ENCODE results near the gene MEST. TPM values are rescaled to one million over a fixed set of nuclear protein-coding genes. Genes with fewer than 3 reads are reported as not detected.
A peak's percentile ranks its signal among the peaks of the same experiment; 100 is the strongest.

Gene MEST
- total RNA-seq, 2 donors from 2014 or later, result 121 to 149 TPM

DNA sequence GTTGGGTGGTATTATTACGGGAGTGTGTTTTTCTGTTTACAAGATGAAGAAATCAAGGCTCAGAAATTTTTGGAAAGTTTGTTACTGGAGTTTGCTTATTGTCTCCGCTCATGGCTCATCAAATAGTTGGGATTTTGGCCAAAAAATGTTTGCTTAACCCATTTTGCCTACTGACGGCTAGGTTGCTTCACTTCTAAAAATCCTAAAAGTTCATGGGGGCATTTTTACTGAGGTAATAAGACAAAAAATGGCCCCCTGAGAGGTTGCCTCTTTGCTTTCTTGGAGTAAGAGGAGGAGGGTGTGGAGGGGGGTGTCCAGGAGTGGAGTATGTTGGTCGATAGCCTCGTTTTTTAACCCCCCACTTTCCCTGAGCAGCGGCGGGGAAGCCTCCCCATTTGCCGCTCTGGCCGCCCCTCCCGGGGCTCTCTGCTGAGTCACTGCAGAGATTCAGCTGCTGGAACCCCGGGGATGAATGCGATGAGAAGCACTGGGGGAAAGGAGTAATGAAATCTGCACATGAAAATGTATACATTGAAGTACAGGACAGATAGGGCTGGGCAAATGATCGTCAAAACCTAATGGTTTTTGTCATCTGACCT, 1.5 kb downstream of the MEST start:
- Mint-ChIP-seq H3K4me3 (peak overlapping the region; percentile 59), H3K27ac (peak overlapping the region; percentile 6), H3K4me1 (peaks cover 43% of the 10 kb centered on the region), H3K27me3 (ENCODE audit: insufficient read depth) (peaks cover 38% of the 10 kb centered on the region), H3K9me3 (peaks cover 19% of the 10 kb centered on the region), H3K36me3 (ENCODE audit: low read depth) (peaks cover 45% of the 10 kb centered on the region)
- peaks cover 25% of the 10 kb centered on the region for H3K36me3 ChIP-seq (ENCODE audit: control insufficient read depth, insufficient read depth, low read length)
- H3K4me3 ChIP-seq (ENCODE audit: low read length), result peak overlapping the region; percentile 78
- DNase-seq, result peak; percentile 60
- TF ChIP-seq, protein P1, sequence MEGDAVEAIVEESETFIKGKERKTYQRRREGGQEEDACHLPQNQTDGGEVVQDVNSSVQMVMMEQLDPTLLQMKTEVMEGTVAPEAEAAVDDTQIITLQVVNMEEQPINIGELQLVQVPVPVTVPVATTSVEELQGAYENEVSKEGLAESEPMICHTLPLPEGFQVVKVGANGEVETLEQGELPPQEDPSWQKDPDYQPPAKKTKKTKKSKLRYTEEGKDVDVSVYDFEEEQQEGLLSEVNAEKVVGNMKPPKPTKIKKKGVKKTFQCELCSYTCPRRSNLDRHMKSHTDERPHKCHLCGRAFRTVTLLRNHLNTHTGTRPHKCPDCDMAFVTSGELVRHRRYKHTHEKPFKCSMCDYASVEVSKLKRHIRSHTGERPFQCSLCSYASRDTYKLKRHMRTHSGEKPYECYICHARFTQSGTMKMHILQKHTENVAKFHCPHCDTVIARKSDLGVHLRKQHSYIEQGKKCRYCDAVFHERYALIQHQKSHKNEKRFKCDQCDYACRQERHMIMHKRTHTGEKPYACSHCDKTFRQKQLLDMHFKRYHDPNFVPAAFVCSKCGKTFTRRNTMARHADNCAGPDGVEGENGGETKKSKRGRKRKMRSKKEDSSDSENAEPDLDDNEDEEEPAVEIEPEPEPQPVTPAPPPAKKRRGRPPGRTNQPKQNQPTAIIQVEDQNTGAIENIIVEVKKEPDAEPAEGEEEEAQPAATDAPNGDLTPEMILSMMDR (conservative IDR thresholded peaks at IDR 0.05), result no peak
- H3K4me1 ChIP-seq (ENCODE audit: control insufficient read depth, insufficient read depth, low read length), result peaks cover 10% of the 10 kb centered on the region
- no peaks in the 10 kb centered on the region for H3K9me3 ChIP-seq (ENCODE audit: control insufficient read depth, low read length)
- peak overlapping the region; percentile 32 for H3K9ac ChIP-seq (ENCODE audit: extremely low read depth, low read length, poor library complexity, severe bottlenecking)
- peaks cover 17% of the 10 kb centered on the region for H3K27me3 ChIP-seq (ENCODE audit: control insufficient read depth, insufficient read depth, low read length, poor library complexity, severe bottlenecking)
- no peak overlapping the region for H3K27ac ChIP-seq (ENCODE audit: low read depth, low read length)
- WGBS, 2 experiments (ENCODE audit: insufficient coverage in 1 of 2, insufficient read length in 1 of 2), result 40 to 65% methylated on average over 5 to 13 of the region's 13 CpGs

DNA sequence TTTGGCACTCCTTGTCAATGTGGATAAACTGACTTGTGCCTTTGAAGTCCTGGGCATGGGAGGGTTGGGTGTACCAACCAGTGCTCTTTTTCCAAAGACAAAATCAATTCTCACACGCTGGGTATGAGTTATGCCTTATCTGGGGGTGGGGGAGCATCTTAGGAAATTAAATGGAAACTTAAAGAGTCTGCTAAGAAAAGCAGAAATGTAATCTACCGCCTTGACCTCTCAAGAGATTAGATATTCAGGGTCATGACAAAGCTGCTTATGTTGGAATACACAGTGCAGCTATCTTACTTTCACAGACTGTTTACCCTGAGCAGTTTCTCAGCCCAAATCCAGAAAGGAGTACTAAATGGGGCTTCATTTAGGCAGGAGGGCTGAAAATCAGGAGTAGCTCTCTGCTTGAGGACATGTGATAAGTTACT, 2.6 kb downstream of the MEST start:
- peaks cover 41% of the 10 kb centered on the region for H3K36me3 Mint-ChIP-seq (ENCODE audit: low read depth)
- WGBS, 2 experiments (ENCODE audit: insufficient coverage in 1 of 2, insufficient read length in 1 of 2), result 67 to 72% methylated on average over 1 to 2 of the region's 2 CpGs
- peaks cover 34% of the 10 kb centered on the region for H3K4me1 Mint-ChIP-seq
- peaks cover 17% of the 10 kb centered on the region for H3K27me3 ChIP-seq (ENCODE audit: control insufficient read depth, insufficient read depth, low read length, poor library complexity, severe bottlenecking)
- peak overlapping the region; percentile 78 for H3K4me3 ChIP-seq (ENCODE audit: low read length)
- TF ChIP-seq, protein P1 (conservative IDR thresholded peaks at IDR 0.05), result no peak
- H3K4me3 Mint-ChIP-seq, result no peak overlapping the region
- no peak overlapping the region for H3K27ac ChIP-seq (ENCODE audit: low read depth, low read length)
- H3K27me3 Mint-ChIP-seq (ENCODE audit: insufficient read depth), result peaks cover 38% of the 10 kb centered on the region
- peaks cover 10% of the 10 kb centered on the region for H3K4me1 ChIP-seq (ENCODE audit: control insufficient read depth, insufficient read depth, low read length)
- H3K9me3 ChIP-seq (ENCODE audit: control insufficient read depth, low read length), result no peaks in the 10 kb centered on the region
- H3K9ac ChIP-seq (ENCODE audit: extremely low read depth, low read length, poor library complexity, severe bottlenecking), result peak overlapping the region; percentile 14
- H3K9me3 Mint-ChIP-seq, result peaks cover 19% of the 10 kb centered on the region
- H3K36me3 ChIP-seq (ENCODE audit: control insufficient read depth, insufficient read depth, low read length), result peaks cover 36% of the 10 kb centered on the region
- DNase-seq, result no peak
- no peak overlapping the region for H3K27ac Mint-ChIP-seq

DNA sequence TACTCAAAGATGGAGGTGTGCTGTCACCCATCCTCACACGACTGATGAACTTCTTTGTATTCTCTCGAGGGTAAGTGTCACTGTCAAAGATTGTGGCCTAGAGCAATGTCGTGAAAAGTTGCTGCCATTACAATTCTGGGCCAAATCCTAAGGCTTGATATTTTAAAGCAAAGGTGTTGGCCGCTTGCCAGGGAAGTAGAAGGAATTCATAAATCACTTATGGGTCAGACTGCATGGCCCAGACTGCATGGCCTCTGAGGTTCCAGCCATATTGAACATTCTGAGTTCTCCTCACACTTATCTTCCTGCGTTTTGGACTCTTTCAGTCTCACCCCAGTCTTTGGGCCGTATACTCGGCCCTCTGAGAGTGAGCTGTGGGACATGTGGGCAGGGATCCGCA, 8.6 kb downstream of the MEST start:
- Histone ChIP-seq H3K9ac (ENCODE audit: extremely low read depth, low read length, poor library complexity, severe bottlenecking) (no peak overlapping the region), H3K36me3 (ENCODE audit: control insufficient read depth, insufficient read depth, low read length) (peaks cover 90% of the 10 kb centered on the region), H3K4me1 (ENCODE audit: control insufficient read depth, insufficient read depth, low read length) (no peaks in the 10 kb centered on the region), H3K9me3 (ENCODE audit: control insufficient read depth, low read length) (no peaks in the 10 kb centered on the region), H3K27ac (ENCODE audit: low read depth, low read length) (peak overlapping the region; percentile 6), H3K27me3 (ENCODE audit: control insufficient read depth, insufficient read depth, low read length, poor library complexity, severe bottlenecking) (no peaks in the 10 kb centered on the region), H3K4me3 (ENCODE audit: low read length) (no peak overlapping the region)
- Mint-ChIP-seq H3K4me1 (no peaks in the 10 kb centered on the region), H3K27ac (no peak overlapping the region), H3K9me3 (no peaks in the 10 kb centered on the region), H3K4me3 (no peak overlapping the region), H3K27me3 (ENCODE audit: insufficient read depth) (no peaks in the 10 kb centered on the region), H3K36me3 (ENCODE audit: low read depth) (peaks cover 69% of the 10 kb centered on the region)
- WGBS, 2 experiments (ENCODE audit: insufficient coverage in 1 of 2, insufficient read length in 1 of 2), result 95 to 99% methylated on average over 7 to 8 of the region's 8 CpGs
- DNase-seq, result no peak
- TF ChIP-seq, protein P1 (conservative IDR thresholded peaks at IDR 0.05), result no peak
